Esophagus squamous epithelium (tissue), 4 donors: Measurements from ENCODE around the gene IL19.
"Not testable (repeated sequence)": the region's sequence is repeated elsewhere in the genome, so short reads cannot be mapped to it uniquely, and the experiment has no call there.

Experiments
- POLR2A ChIP-seq, 4 donors: fragments of 450-650 bp; IDR thresholded peaks; one replicate each; pipeline ENCODE4 v1.6.1; 2017; ENCODE audit warnings: antibody characterized with exemption in 4 of 4, mild to moderate bottlenecking in 4 of 4, moderate library complexity in 3 of 4
- TF ChIP-seq, protein P1 (sequence below), 6 experiments: fragments of 450-650 bp in 4 of 6; fragments of 200-600 bp in 2 of 6; sonication (generic) in 2 of 6; IDR thresholded peaks; one replicate each; pipeline ENCODE4 v1.5.1; 2016 to 2019; ENCODE audit warnings: antibody characterized with exemption in 6 of 6, mild to moderate bottlenecking in 4 of 6, moderate library complexity in 4 of 6

GRCh38 chr1:206852662-206853061 is 82.1 kb downstream of the IL19 start:
- TF ChIP-seq, protein P1, sequence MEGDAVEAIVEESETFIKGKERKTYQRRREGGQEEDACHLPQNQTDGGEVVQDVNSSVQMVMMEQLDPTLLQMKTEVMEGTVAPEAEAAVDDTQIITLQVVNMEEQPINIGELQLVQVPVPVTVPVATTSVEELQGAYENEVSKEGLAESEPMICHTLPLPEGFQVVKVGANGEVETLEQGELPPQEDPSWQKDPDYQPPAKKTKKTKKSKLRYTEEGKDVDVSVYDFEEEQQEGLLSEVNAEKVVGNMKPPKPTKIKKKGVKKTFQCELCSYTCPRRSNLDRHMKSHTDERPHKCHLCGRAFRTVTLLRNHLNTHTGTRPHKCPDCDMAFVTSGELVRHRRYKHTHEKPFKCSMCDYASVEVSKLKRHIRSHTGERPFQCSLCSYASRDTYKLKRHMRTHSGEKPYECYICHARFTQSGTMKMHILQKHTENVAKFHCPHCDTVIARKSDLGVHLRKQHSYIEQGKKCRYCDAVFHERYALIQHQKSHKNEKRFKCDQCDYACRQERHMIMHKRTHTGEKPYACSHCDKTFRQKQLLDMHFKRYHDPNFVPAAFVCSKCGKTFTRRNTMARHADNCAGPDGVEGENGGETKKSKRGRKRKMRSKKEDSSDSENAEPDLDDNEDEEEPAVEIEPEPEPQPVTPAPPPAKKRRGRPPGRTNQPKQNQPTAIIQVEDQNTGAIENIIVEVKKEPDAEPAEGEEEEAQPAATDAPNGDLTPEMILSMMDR (IDR thresholded peaks at IDR 0.05): not testable (repeated sequence)
- TF ChIP-seq POLR2A (IDR thresholded peaks at IDR 0.05): not testable (repeated sequence)
